Fibroblast of mammary gland (primary cell): Measurements from ENCODE around the gene ADGB.

Experiments used
- DNase-seq: peaks from one replicate; pipeline ENCODE4 v3.0.0-alpha.2; 2010; ENCODE audit warnings: low read depth
- H3K4me3 ChIP-seq: 2 replicates; pipeline ENCODE4 v1.5.1; 2011; ENCODE audit warnings: low read depth, mild to moderate bottlenecking, low read length, moderate library complexity; ENCODE audit not compliant: control insufficient read depth
- CTCF ChIP-seq: conservative IDR thresholded peaks from 2 replicates; pipeline ENCODE4 v1.5.1; 2011; ENCODE audit warnings: low read depth, low read length, inconsistent platforms; ENCODE audit not compliant: control insufficient read depth, insufficient read depth

The ADGB gene

DNA sequence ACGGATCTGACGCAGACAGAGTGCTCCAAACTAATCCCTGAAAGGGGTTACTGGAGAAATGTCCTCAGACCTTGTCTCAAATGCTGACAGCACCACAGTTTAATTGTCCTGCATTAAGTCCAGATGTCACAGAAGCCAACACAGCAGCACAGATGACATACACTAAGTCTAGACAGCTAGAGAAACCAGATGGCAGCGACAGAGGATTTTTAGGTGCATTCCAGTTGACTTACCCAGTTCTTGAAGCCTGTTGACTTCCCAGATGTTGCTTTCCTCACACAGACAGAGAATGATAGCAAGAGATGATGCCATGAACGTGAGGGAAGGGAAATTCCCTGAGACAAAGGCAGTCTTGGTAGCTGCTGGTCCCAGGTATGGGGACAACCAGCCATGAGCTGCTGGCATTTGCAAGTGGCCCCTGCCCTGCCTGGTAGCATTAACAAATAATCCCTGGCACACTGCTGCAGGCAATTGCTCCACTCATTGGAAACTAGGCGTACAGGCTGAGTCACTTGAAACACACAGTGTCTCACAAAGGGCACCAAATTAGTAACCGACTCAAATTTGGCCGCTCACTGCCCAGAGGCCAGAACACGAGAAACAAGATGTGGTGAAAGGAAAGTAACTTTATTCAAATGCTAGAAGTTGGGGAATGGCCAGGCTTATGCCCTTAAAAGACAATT lies 52.2 kb downstream of the ADGB start:
- TF ChIP-seq CTCF, result no peak
- H3K4me3 ChIP-seq, result no peak overlapping the region
- no peak for DNase-seq

GRCh38 chr6:146651482-146651863 lies 52.7 kb downstream of the ADGB start:
- DNase-seq, result no peak
- no peak for TF ChIP-seq CTCF
- H3K4me3 ChIP-seq, result no peak overlapping the region

DNA sequence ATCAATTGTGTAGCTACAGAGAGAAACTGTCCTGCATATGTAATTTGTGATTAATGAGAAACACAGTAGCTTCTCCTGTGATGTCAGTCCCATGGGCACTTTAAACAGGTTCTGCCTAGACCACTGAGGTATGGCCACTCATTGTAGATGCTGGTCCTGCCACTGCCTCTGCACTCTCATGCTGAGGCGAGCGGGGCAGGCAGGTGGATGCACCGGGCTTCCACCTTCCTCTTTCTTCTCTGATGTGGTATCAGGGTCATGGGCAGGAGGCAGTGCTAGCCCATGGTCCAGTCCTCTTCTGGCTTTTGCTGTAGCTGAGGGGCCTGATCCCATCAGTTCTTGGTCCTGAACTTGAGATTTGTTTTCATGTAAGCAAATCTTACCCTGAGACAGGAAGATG lies 58.7 kb downstream of the ADGB start:
- TF ChIP-seq CTCF, result no peak
- H3K4me3 ChIP-seq, result no peak overlapping the region
- DNase-seq, result no peak

DNA sequence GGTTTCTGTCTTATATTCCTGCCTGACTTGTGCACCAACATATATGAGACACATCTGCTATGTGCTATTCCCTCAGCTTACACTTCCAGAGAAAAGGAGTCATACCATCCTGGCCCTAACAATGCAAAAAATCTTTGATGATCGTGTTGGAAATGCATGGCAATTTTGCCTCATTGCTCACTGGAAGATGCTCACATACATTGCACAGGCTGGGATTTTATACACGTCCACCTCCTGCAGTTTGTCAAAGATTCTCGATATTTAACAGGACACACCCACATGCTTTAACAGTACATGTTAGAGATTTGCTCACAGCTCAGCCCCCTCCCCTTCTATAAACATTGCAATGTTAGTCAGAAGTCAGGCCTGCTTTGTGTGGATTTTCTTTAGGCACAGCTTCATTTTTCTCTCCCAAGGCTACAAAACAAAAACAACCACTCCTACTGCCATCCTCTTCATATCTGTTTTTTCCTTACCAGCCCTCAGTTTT lies 66.1 kb downstream of the ADGB start:
- no peak for TF ChIP-seq CTCF
- no peak overlapping the region for H3K4me3 ChIP-seq
- no peak for DNase-seq

- no peak overlapping the region for H3K4me3 ChIP-seq
- TF ChIP-seq CTCF, result no peak
- DNase-seq, result no peak
Observed at GRCh38 chr6:146666909-146667308, 68.1 kb downstream of the ADGB start.

DNA sequence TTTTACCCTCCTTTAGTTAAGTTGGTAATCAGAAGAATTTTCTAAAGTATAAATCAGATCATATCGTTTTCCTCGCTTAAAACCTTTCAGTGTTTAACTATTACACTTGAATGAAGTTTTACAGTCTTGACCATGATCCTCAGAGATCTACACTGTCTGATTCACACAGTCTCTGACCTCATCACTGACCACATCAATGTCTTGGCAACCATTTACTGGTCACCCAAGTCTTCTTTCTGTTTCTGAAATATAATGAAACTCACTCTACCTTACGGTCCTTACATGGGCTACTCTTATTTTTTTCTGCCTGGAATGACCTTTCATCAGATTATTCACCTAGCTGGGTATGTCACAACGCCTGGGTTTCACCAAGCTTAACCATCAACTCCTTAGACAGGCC lies 71.4 kb downstream of the ADGB start:
- DNase-seq, result peak; percentile 73
- TF ChIP-seq CTCF, result no peak
- no peak overlapping the region for H3K4me3 ChIP-seq

DNA sequence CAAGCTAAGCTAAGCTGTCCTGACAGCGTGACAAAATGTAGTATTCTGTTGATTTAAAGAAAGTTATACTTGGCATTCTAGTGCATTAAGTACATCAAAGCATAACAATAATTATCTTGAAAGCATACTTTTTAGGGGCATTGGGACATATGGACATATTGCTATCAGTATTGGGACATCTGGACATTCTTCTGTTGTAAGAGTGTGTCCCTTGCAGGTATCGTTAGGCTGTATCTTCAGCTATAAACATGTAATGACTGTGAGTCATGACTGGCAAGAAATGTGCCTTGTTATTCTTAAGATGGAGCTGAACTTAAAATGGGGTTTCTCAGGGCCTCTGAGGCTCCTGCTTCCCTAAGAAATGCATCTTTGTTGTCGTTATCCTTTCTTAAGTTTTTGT lies 74.3 kb downstream of the ADGB start:
- no peak for DNase-seq
- no peak overlapping the region for H3K4me3 ChIP-seq
- no peak for TF ChIP-seq CTCF
